GM23248 (cell line): ENCODE results near the gene NECTIN3.

Source experiments
- EZH2 ChIP-seq: fragments of 200-600 bp; sonication (generic); IDR thresholded peaks from 2 replicates; pipeline ENCODE4 v1.6.1; 2018; ENCODE audit warnings: antibody characterized with exemption, mild to moderate bottlenecking; ENCODE audit not compliant: insufficient read depth, poor library complexity, severe bottlenecking
- EZH2phosphoT487 ChIP-seq: fragments of 200-600 bp; sonication (generic); IDR thresholded peaks from 2 replicates; pipeline ENCODE4 v1.6.1; 2018; ENCODE audit warnings: antibody characterized with exemption, moderate library complexity, mild to moderate bottlenecking, low read depth; ENCODE audit not compliant: insufficient read depth

- TF ChIP-seq EZH2 (no peak), EZH2phosphoT487 (no peak)
Measured at GRCh38 chr3:111210003-111210711, 138.5 kb downstream of the NECTIN3 start.
